Measurements from ENCODE around the gene ASCC2.

ASCC2 gene

DNA sequence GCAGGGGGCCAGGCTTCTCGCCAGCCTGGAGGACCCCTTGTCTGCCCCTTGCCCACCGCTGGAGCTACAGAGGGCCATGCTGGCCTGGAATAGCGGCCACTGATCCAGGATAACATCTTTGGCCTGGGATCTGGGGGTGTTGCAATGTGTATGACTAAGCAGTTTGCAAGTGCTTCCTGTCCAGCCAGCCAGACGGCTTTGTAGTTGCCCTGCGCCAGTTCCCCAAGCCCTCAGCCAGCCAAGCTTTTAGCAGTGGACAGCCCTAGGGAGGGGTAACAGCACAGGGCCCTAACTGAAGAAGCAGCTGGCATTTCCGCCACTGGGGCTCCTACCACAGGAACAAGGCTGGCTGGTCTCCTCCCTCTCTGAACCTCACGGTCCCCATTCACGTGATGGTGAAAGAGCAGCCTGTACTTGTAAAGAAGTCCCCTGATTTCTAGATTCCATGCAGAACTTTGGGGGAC is 38.8 kb downstream of the ASCC2 start:
- peaks cover 55 to 68% of the 10 kb centered on the region in 2 donors for H3K36me3 Mint-ChIP-seq
- H3K27me3 Mint-ChIP-seq, result no peaks in the 10 kb centered on the region
- no peaks in the 10 kb centered on the region for H3K9me3 Mint-ChIP-seq
- no peak overlapping the region for H3K4me3 Mint-ChIP-seq
- peaks cover 19 to 37% of the 10 kb centered on the region in 2 donors for H3K4me1 Mint-ChIP-seq
- ATAC-seq (replicated peaks) (no peak), DNase-seq (no peak)
- no peak overlapping the region for H3K27ac Mint-ChIP-seq

DNA sequence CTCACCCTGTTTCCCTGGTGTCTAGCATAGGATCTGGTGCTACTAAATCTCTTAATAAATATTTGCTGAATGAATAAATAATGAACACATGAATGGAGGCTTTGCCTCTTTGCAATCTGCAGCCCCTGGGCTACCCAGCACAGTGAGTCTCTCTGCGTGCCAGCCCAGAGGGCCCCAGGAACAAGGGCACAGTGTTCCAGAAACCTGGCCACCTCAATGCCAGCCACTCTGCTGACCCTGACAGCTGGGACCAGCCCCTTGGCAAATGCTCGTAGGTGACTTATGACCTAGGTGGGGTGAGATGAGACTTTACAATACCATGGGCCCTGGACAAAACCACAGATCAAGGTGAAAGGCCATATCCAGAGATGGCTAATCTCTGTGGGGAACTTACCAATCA is 39.3 kb downstream of the ASCC2 start:
- ATAC-seq (replicated peaks) (no peak), DNase-seq (no peak)
- no peaks in the 10 kb centered on the region for H3K9me3 Mint-ChIP-seq
- H3K4me3 Mint-ChIP-seq, result peak overlapping the region in 1 of 2 donors; percentile 41
- H3K36me3 Mint-ChIP-seq, result peaks cover 51 to 66% of the 10 kb centered on the region in 2 donors
- peak overlapping the region; percentile 67 for H3K27ac Mint-ChIP-seq
- no peaks in the 10 kb centered on the region for H3K27me3 Mint-ChIP-seq
- H3K4me1 Mint-ChIP-seq, result peaks cover 19 to 37% of the 10 kb centered on the region in 2 donors

DNA sequence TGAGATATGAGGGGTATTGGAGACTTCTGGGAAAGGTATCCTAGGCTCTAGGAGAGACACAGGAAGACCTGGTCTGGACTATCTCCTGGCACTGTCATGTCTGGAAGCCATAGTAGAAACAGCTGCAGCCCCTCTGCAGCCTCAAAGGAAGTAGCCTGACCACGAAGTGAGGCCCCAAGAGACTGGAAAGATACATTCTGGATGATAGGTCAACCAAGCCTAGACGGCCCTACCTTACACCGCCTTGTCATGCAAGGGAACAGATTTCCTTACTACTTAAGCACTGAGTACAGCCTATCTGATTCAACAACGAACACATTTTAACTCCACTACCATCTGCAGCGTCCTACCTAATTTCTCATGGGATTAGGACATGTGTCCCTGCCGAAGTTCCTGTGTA is 39.8 kb downstream of the ASCC2 start:
- H3K4me3 Mint-ChIP-seq, result peak overlapping the region; percentile 36 to 41
- peaks cover 19 to 37% of the 10 kb centered on the region in 2 donors for H3K4me1 Mint-ChIP-seq
- ATAC-seq (replicated peaks), result peak; percentile 78 to 81
- DNase-seq, result peak; percentile 43
- H3K27me3 Mint-ChIP-seq, result no peaks in the 10 kb centered on the region
- peaks cover 49 to 61% of the 10 kb centered on the region in 2 donors for H3K36me3 Mint-ChIP-seq
- H3K9me3 Mint-ChIP-seq, result no peaks in the 10 kb centered on the region
- peak overlapping the region; percentile 56 for H3K27ac Mint-ChIP-seq

DNA sequence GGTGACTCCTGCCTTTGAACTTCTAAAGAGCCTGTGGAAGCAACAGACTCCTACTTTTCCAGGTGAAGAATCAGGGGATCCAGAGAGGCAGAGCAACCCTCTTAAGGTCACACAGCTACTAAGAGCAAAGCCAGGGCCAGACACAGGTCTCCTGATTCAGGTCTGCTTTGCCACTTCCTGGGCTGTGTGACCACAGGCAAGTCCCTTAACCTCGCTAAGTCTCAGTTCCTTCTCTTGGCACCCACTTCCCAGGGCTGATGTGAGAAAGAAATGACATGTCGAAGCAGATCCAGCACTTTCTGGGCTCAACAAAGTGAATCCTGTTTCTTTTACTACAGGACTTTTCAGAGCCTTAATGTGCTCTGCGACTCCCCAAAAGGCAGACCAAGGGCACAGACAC is 40.7 kb downstream of the ASCC2 start:
- no peaks in the 10 kb centered on the region for H3K27me3 Mint-ChIP-seq
- peak; percentile 96 to 98 for ATAC-seq (replicated peaks)
- H3K4me1 Mint-ChIP-seq, result peaks cover 19 to 37% of the 10 kb centered on the region in 2 donors
- no peaks in the 10 kb centered on the region for H3K9me3 Mint-ChIP-seq
- DNase-seq, result peak; percentile 61
- H3K27ac Mint-ChIP-seq, result peak overlapping the region; percentile 62
- peaks cover 58 to 69% of the 10 kb centered on the region in 2 donors for H3K36me3 Mint-ChIP-seq
- H3K4me3 Mint-ChIP-seq, result peak overlapping the region in 1 of 2 donors; percentile 35

DNA sequence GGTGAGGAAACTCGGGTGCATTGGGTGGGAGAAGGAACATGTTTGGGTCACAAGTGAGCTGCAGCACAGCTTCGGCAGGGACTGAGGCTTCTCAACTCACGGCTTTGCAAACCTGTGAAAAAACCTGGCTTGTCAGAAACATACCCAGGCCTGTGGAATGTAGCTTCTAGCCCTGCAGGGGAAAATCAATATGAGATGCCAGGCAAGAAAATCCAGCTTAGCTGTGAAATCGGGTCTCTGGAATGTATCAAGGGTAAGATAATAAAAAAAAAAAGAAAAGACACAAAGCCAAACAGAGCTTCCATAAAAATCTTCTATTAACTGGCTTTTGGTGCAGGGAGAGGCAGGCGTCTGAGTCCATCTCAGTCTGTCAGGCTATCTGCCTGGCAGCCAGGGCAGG is 42.4 kb downstream of the ASCC2 start:
- DNase-seq (no peak), ATAC-seq (replicated peaks) (no peak)
- Mint-ChIP-seq H3K4me3 (no peak overlapping the region), H3K36me3 (peaks cover 54 to 66% of the 10 kb centered on the region in 2 donors), H3K27me3 (no peaks in the 10 kb centered on the region), H3K9me3 (no peaks in the 10 kb centered on the region), H3K27ac (no peak overlapping the region), H3K4me1 (peaks cover 19 to 37% of the 10 kb centered on the region in 2 donors)

DNA sequence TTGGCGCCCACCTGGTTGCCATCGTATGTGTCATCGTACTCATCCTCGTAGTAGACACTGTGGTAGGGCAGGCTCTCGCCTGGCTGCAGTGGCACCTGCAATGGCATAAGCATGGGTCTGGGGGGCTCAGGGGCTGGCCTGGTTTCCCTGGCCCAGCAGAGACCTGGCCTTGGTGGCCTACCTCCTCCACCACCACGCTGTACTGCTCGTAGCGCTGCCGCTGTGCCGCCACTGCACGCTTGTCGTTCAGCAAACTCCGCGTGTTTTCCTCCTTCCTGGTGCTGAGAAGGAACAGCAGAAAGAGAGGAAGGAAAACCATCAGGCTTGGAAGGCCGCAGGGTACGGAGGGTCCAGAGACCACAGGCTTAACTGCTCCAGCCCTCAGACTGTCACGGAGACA is 44.7 kb downstream of the ASCC2 start:
- H3K4me3 Mint-ChIP-seq, result no peak overlapping the region
- no peak overlapping the region for H3K27ac Mint-ChIP-seq
- H3K9me3 Mint-ChIP-seq, result no peaks in the 10 kb centered on the region
- no peak for ATAC-seq (replicated peaks)
- DNase-seq, result no peak
- H3K27me3 Mint-ChIP-seq, result no peaks in the 10 kb centered on the region
- peaks cover 56 to 70% of the 10 kb centered on the region in 2 donors for H3K36me3 Mint-ChIP-seq
- H3K4me1 Mint-ChIP-seq, result peaks cover 9 to 24% of the 10 kb centered on the region in 2 donors

DNA sequence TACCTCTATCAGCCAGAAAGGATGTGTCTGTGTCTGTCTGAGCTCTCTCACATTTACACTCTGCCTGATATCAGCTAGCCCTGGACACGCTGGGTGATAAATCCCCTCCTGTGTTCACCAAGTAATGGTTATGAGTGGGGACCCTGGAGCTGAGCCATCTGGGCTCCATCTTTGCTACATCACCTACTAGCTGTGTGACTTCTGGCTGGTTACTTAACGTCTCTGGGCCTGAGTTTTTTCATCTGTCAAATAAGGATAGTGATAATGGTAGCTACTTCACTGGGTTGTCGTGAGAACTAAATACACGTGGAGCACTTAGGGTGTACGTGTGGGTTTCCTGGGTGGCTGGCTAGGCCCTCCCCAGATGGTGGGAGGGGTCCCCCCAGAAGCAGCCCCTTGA is 48.0 kb downstream of the ASCC2 start:
- H3K27me3 Mint-ChIP-seq, result no peaks in the 10 kb centered on the region
- peaks cover 47 to 66% of the 10 kb centered on the region in 2 donors for H3K36me3 Mint-ChIP-seq
- DNase-seq (no peak), ATAC-seq (replicated peaks) (no peak)
- no peaks in the 10 kb centered on the region for H3K9me3 Mint-ChIP-seq
- H3K27ac Mint-ChIP-seq, result no peak overlapping the region
- H3K4me3 Mint-ChIP-seq, result no peak overlapping the region
- no peaks in the 10 kb centered on the region for H3K4me1 Mint-ChIP-seq

DNA sequence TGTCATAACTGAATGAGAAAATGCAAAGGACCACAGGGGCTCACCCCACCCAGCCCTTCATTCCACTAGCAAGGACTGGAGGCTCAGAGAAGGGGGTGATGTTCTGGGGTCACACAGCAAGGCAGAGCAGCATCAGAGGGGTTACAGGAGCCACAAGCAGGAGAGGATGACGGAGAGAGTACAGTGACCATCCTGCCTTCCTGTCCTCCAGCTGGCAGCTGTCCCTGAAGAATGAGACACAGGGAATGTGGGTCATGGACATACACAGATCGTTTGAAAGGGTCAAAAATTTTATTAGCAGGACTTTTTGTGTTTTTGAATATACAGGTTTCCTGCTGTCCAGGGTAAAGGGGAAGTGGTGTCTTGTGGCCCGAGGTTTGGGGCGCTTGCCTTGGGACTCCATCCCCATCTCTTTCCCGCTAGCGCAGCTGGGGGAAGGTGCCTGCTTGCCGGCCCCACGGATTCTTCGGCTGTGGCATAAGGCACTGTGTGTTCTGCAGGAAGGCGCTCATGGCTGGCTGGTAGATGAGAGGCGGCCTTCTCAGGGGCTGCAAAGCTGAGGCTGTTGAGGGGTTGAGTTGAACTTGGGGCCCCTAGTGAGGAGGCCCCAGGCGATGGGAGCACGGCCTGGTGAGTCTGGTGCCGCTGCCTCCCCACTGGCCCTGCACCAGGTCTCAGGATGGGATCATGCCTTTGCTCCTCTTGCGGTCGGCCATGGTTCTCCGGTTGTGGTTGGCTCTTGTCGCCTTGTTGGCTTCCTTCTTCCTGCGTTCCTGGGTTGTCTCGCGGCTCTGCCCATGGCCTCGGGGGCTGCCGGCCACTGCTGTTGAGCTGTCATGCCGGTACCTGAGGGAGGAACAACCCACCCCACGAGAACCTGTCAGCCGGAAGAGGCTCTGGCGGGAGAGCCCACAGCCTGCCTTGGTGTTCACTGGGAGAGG is 49.5 kb downstream of the ASCC2 start:
- H3K4me3 Mint-ChIP-seq, result no peak overlapping the region
- ATAC-seq (replicated peaks) (no peak), DNase-seq (no peak)
- peaks cover 0 to 6% of the 10 kb centered on the region in 2 donors for H3K4me1 Mint-ChIP-seq
- no peaks in the 10 kb centered on the region for H3K9me3 Mint-ChIP-seq
- H3K36me3 Mint-ChIP-seq, result peaks cover 47 to 66% of the 10 kb centered on the region in 2 donors
- peak overlapping the region; percentile 6 for H3K27ac Mint-ChIP-seq
- no peaks in the 10 kb centered on the region for H3K27me3 Mint-ChIP-seq

DNA sequence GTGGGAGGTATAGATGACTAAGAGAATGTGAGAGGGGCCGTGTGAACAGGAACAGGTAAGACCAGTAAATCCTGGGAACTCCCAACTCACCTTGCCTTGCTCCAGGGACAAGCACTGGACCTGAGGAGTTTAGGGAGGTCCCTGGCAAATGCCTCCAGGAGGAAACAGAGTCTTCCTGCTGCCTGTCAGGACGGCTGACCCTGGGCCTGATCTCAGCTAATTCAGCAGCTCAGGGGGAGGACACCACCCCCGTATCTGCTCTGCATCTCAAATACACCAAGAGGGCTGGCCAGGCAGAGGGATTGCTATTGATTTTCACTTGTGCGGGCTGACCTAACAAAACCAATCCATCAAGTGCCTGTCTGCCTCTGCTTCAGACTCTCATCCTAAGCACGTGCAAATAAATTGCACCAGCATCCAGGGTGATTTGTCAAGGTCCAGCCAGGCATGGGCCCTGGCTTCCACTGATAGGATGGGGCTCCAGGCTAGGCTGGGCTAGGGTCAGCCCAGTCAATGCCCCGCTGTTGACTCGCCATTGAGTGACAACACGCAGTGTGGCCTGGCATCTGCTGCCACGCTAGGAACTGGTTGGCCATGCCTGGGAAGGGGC is 50.6 kb downstream of the ASCC2 start:
- Mint-ChIP-seq H3K36me3 (peaks cover 36 to 59% of the 10 kb centered on the region in 2 donors), H3K4me1 (peaks cover 0 to 6% of the 10 kb centered on the region in 2 donors), H3K27me3 (no peaks in the 10 kb centered on the region), H3K9me3 (no peaks in the 10 kb centered on the region), H3K4me3 (no peak overlapping the region), H3K27ac (no peak overlapping the region)
- DNase-seq (no peak), ATAC-seq (replicated peaks) (no peak)

DNA sequence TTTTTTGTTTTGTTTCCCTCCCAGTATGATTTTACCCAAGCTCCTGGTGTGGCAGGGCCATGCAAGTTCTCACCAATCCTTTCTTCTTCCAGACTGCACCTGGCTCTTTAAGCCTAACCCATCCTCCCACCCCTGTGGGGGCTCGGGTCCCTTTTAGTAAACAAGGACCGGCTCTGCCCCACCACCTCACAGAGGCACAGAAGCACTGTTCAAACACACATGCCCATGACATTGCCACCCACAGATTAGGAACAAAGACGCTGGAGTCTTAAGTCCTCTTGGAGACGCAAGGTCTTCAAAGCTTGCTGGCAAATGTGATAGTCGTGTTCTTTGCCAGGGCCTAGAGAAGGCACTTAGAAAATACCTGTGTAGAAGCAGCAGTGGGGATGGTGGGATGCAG is 52.0 kb downstream of the ASCC2 start:
- Mint-ChIP-seq H3K4me1 (peaks cover 0 to 6% of the 10 kb centered on the region in 2 donors), H3K27ac (no peak overlapping the region), H3K27me3 (no peaks in the 10 kb centered on the region), H3K9me3 (no peaks in the 10 kb centered on the region), H3K36me3 (peaks cover 31 to 47% of the 10 kb centered on the region in 2 donors), H3K4me3 (no peak overlapping the region)
- ATAC-seq (replicated peaks) (no peak), DNase-seq (no peak)

DNA sequence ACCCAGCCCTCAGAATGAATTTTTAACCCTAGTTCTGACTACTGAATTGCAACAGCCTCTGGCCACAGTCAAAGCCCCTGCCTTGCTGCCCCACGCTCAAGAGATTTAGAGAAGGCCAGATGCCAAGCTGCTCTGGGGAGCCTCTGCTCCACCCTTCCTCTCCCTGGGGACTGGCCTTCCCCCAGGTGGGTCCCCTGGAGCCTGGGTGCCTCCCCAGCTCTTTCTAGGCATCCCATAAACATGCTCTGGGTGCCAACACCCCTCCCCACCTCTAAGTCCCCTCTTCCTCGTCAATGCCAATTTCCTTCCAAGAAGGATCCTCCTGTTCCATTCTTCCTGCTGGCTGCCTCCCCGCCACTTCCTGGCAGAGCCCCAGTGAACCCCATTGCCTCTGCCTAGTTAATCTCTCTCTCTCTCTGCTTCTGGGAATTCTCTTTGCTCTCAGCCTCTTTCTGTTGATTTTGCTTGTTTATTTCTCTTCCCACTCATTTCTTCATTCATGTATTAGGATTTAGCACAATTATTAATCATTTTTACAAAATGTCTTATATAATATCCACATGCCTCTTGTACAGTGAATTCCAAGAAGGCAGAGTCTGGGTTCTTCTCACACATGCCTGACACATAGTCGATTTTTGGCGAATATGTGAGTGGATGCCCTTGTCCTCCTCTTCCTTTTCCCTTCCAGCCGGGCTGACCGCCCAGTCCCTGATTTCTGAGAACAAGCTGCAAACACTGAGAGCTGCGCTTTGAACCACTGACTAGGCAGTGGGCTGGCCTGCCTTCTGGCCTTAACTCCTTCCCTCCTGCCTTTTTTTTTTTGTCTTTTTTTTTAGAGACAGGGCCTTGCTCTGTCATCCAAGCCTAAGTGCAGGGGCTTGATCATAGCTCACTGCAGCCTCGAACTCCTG is 53.4 kb downstream of the ASCC2 start:
- H3K9me3 Mint-ChIP-seq, result no peaks in the 10 kb centered on the region
- peaks cover 0 to 6% of the 10 kb centered on the region in 2 donors for H3K4me1 Mint-ChIP-seq
- ATAC-seq (replicated peaks) (no peak), DNase-seq (no peak)
- no peak overlapping the region for H3K27ac Mint-ChIP-seq
- no peaks in the 10 kb centered on the region for H3K27me3 Mint-ChIP-seq
- peaks cover 19 to 35% of the 10 kb centered on the region in 2 donors for H3K36me3 Mint-ChIP-seq
- H3K4me3 Mint-ChIP-seq, result no peak overlapping the region

DNA sequence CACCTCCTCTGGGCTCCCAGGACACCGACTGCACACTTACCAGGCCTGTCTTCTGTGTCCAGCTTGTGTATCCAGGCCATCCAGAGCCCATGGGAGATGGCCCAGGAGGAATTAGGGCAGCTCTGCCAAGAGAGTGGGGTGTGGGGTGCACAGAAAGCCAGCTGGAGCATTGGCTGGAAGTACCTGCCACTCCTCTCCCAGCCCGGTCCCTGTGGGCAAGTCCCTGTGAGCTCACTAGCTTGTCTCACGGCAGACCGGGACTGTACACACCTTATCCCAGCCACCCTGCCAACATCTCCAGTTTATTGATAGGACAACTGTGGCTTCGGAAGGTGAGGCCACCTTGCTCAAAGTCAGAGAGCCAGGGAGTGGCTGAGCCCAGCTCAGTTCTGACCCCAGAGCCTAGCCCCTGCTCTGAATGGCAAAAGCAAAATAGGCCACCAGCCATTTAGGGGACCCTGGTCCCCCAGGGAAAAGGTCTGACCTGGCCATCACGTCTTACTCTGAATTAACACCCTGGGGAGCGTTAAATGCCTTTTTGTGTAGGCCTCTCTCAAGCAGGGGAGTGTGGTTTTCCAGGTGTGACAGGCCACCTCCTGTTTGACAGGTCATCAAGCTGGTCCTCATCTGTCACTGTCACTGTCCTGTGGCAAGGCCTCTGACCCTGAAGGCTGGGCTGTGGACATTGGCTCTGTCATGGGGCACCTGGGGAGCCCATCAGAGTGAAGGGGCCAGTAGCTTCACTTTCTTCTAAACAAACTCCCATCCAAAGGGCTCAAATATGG is 55.8 kb downstream of the ASCC2 start:
- DNase-seq, result no peak
- Mint-ChIP-seq H3K4me3 (no peak overlapping the region), H3K4me1 (peaks cover 0 to 6% of the 10 kb centered on the region in 2 donors), H3K9me3 (no peaks in the 10 kb centered on the region), H3K27me3 (no peaks in the 10 kb centered on the region), H3K27ac (no peak overlapping the region), H3K36me3 (peaks cover 0 to 11% of the 10 kb centered on the region in 2 donors)
- ATAC-seq (replicated peaks), result no peak

Measured in stimulated activated naive B cell treated with anti-CD40 and anti-IgM and Interleukin-4, amounts not matched to agents 10 μg/mL and 1 μg/mL and 100 μg/mL, for 72 hours (primary cell).